ENCODE measurements around the gene EP400. TPM values are rescaled to one million over a fixed set of nuclear protein-coding genes. Genes with fewer than 3 reads are reported as not detected.

Gene EP400
- total and polyA plus RNA-seq, 9 donors: 19.6 to 60.7 (median 44.0) TPM

DNA sequence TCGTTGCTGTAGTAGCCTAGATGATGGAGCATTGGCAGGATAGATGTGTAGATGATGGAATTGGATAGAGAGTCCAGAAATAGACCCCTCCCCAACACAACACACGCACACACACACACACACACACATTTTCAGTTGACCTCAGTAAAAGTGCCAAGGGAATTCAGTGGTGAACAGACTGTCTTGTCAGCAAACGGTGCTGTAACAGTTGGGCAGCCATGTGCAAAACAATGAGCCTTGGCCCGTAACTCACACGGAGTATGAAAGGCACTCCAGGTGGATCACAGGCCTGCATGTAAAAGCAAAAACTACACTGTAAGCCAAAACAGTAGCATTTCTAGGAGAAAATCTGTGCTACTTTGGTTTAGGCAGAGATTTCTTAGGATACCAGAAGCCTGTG lies 106.6 kb downstream of the EP400 start:
- H3K36me3 ChIP-seq: no peaks in the 10 kb centered on the region
- no peaks in the 10 kb centered on the region for H3K9me3 ChIP-seq
- TF ChIP-seq, protein P1, sequence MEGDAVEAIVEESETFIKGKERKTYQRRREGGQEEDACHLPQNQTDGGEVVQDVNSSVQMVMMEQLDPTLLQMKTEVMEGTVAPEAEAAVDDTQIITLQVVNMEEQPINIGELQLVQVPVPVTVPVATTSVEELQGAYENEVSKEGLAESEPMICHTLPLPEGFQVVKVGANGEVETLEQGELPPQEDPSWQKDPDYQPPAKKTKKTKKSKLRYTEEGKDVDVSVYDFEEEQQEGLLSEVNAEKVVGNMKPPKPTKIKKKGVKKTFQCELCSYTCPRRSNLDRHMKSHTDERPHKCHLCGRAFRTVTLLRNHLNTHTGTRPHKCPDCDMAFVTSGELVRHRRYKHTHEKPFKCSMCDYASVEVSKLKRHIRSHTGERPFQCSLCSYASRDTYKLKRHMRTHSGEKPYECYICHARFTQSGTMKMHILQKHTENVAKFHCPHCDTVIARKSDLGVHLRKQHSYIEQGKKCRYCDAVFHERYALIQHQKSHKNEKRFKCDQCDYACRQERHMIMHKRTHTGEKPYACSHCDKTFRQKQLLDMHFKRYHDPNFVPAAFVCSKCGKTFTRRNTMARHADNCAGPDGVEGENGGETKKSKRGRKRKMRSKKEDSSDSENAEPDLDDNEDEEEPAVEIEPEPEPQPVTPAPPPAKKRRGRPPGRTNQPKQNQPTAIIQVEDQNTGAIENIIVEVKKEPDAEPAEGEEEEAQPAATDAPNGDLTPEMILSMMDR (IDR thresholded peaks at IDR 0.05): no peak
- no peak for TF ChIP-seq EP300 (IDR thresholded peaks at IDR 0.05)
- TF ChIP-seq POLR2A (IDR thresholded peaks at IDR 0.05): no peak
- 82 to 88% (median 85%) methylated on average over 5 of the region's 5 CpGs for WGBS, 3 donors
- DNase-seq: no peak
- no peaks in the 10 kb centered on the region for H3K4me1 ChIP-seq (ENCODE audit: insufficient read depth)
- intact Hi-C loops (cut with DNase I): no loop called here
- no peak overlapping the region for H3K4me3 ChIP-seq
- no peaks in the 10 kb centered on the region for H3K27me3 ChIP-seq
- no peak overlapping the region for H3K27ac ChIP-seq

DNA sequence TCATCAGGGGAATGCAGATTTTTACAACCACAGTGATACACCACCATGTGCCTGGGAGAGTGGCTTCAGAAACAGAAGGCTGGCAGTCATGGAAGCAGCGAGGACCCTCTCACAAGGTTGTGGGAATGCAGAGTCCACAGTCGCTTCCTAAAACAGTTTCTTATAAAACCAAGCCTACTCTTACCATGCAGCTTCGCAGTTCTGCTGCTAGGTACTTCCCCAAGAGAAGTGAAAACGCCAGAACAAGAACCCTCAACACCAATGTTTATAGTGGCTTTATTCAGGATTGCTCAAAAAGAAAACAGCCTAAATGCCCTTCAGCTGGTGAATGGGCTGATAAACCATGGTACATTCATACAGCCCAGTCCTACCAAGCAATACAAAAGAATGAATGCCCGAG lies 107.2 kb downstream of the EP400 start:
- 89 to 95% (median 95%) methylated on average over 5 of the region's 5 CpGs for WGBS, 3 donors
- no peak overlapping the region for H3K4me3 ChIP-seq
- no peak for DNase-seq
- intact Hi-C loops (cut with DNase I): no loop called here
- no peaks in the 10 kb centered on the region for H3K9me3 ChIP-seq
- H3K4me1 ChIP-seq (ENCODE audit: insufficient read depth): no peaks in the 10 kb centered on the region
- H3K27ac ChIP-seq: no peak overlapping the region
- no peaks in the 10 kb centered on the region for H3K36me3 ChIP-seq
- TF ChIP-seq POLR2A (IDR thresholded peaks at IDR 0.05) (no peak), EP300 (IDR thresholded peaks at IDR 0.05) (no peak)
- TF ChIP-seq, protein P1 (IDR thresholded peaks at IDR 0.05): no peak
- no peaks in the 10 kb centered on the region for H3K27me3 ChIP-seq

DNA sequence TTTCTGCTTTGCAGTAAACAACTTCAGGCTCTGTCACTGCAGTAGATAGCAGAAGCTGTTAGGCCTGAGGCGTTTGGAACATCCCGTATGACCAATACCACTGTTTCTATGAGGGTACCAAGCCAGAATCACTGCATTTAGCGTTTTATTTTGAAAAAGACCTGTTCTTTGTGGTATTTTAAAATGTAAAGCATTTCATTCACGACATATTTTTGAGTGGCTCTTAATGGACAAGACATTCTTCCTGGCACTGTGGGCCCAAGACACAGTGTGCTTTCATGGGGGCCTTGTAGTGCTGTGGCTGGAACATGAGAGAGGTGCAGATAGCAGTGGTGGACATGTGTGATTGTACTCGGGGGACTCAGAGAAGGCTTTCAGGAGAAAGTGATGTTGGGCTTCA lies 107.9 kb downstream of the EP400 start:
- Histone ChIP-seq H3K4me1 (ENCODE audit: insufficient read depth) (no peaks in the 10 kb centered on the region), H3K4me3 (no peak overlapping the region), H3K27me3 (no peaks in the 10 kb centered on the region), H3K36me3 (no peaks in the 10 kb centered on the region), H3K9me3 (no peaks in the 10 kb centered on the region), H3K27ac (no peak overlapping the region)
- intact Hi-C loops (cut with DNase I): no loop called here
- 82 to 87% (median 85%) methylated on average over 5 of the region's 5 CpGs for WGBS, 3 donors
- DNase-seq: no peak
- no peak for TF ChIP-seq EP300 (IDR thresholded peaks at IDR 0.05)
- TF ChIP-seq, protein P1 (IDR thresholded peaks at IDR 0.05): no peak
- TF ChIP-seq POLR2A (IDR thresholded peaks at IDR 0.05): no peak

DNA sequence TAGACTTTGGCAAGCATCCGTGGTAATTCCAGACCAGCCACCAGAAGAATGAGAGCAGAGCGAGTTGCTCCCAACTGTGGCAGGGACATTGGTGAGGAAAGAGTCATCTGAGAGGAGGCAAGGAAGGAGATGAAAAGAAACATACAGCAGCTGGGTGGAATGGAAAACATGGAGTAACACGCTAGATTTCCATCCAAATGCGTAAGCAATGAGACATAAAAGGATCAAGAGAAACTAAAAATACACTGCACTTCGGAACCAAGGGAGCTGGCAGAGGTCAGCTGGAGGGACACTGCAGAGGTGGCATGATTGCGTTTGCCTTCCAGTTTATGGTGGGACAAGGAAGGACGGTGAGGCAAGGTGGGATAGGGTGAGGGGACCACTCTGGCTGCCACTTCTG lies 111.5 kb downstream of the EP400 start:
- 71 to 84% (median 73%) methylated on average over 7 of the region's 7 CpGs for WGBS, 3 donors
- TF ChIP-seq, protein P1 (IDR thresholded peaks at IDR 0.05): no peak
- TF ChIP-seq POLR2A (IDR thresholded peaks at IDR 0.05) (no peak), EP300 (IDR thresholded peaks at IDR 0.05) (no peak)
- Histone ChIP-seq H3K27me3 (no peaks in the 10 kb centered on the region), H3K36me3 (no peaks in the 10 kb centered on the region), H3K9me3 (no peaks in the 10 kb centered on the region), H3K4me1 (ENCODE audit: insufficient read depth) (no peaks in the 10 kb centered on the region), H3K27ac (no peak overlapping the region), H3K4me3 (no peak overlapping the region)
- no peak for DNase-seq
- intact Hi-C loops (cut with DNase I): no loop called here
